Upper lobe of left lung (tissue), 6 donors: Measurements from ENCODE around the gene LNX1. TPM values are rescaled to one million over a fixed set of nuclear protein-coding genes. Genes with fewer than 3 reads are reported as not detected.

Experiments used
- ATAC-seq, 2 donors: fragments of 200-7000 bp; cut with Tn5 transposase; one replicate each; pipeline ENCODE4 v1.9.1; 2022; ENCODE audit warnings: mild to moderate bottlenecking in 2 of 2, moderate library complexity in 2 of 2; ENCODE audit not compliant: low FRiP score in 2 of 2
- DNase-seq, 2 donors: peaks; one replicate each; pipeline ENCODE4 v3.0.0-alpha.2; 2019 to 2020
- H3K27ac ChIP-seq, 4 donors: fragments of 200-600 bp; sonication (generic); one replicate each; pipeline ENCODE4 v1.5.1; 2016 to 2019
- H3K27me3 ChIP-seq, 4 donors: fragments of 200-600 bp; sonication (generic); one replicate each; pipeline ENCODE4 v1.5.1; 2017 to 2019
- H3K36me3 ChIP-seq, 4 donors: fragments of 200-600 bp; sonication (generic); one replicate each; pipeline ENCODE4 v1.5.1; 2016 to 2019
- H3K4me1 ChIP-seq, 4 donors: fragments of 200-600 bp; sonication (generic); one replicate each; pipeline ENCODE4 v1.5.1; 2018 to 2019
- H3K4me3 ChIP-seq, 4 donors: fragments of 200-600 bp; sonication (generic); one replicate each; pipeline ENCODE4 v1.5.1; 2017 to 2019; ENCODE audit warnings: mild to moderate bottlenecking in 2 of 4, moderate library complexity in 1 of 4
- H3K9me3 ChIP-seq, 4 donors: fragments of 200-600 bp; sonication (generic); one replicate each; pipeline ENCODE4 v1.5.1; 2018 to 2019
- CTCF ChIP-seq, 6 experiments: fragments of 450-650 bp in 4 of 6; fragments of 200-600 bp in 2 of 6; sonication (generic) in 2 of 6; IDR thresholded peaks; one replicate each; pipeline ENCODE4 v1.5.1; 2016 to 2019; ENCODE audit warnings: antibody characterized with exemption in 6 of 6
- EP300 ChIP-seq, 4 donors: sonication (generic); formaldehyde crosslinking; IDR thresholded peaks; one replicate each; pipeline ENCODE4 v1.5.1; 2017; ENCODE audit warnings: antibody characterized with exemption in 4 of 4, control low read depth in 2 of 4
- POLR2A ChIP-seq, 4 donors: fragments of 450-650 bp; IDR thresholded peaks; one replicate each; pipeline ENCODE4 v1.5.1; 2016 to 2017; ENCODE audit warnings: antibody characterized with exemption in 4 of 4, mild to moderate bottlenecking in 2 of 4
- POLR2AphosphoS5 ChIP-seq, 2 donors: sonication (generic); formaldehyde crosslinking; IDR thresholded peaks; one replicate each; pipeline ENCODE4 v1.5.1; 2017; ENCODE audit warnings: antibody characterized with exemption in 2 of 2
- WGBS, 2 donors: methylation state at CpG; one replicate each; pipeline ENCODE4 v1.1.5; 2017 to 2018; 5-methylcytosine and 5-hydroxymethylcytosine counted together
- total RNA-seq, 6 donors: library from RNA; depleted of rRNA in 4 of 6; stranded (reverse); fragments of >200 nt in 4 of 6; gene quantifications; one replicate each; pipeline versions ENCODE4 v1.1.0 to v1.2.1, GENCODE V29; 2016 to 2021
- donor health status: DM: no; HTN: no; CAD: no; lungs with moderate emphysema.
- donor health status: DM: no; HTN: yes; CAD: no; lungs with severe emphysema.

LNX1 gene
- total RNA-seq, 6 donors from 2014 or later = 2.7 to 7.3 (median 4.3) TPM

GRCh38 chr4:53535567-53535966, 55.7 kb downstream of the LNX1 start:
- ATAC-seq (no peak), DNase-seq (no peak)
- Histone ChIP-seq H3K4me3 (no peak overlapping the region), H3K36me3 (no peaks in the 10 kb centered on the region), H3K27me3 (no peaks in the 10 kb centered on the region), H3K4me1 (peaks cover 8 to 13% (median 9%) of the 10 kb centered on the region in 4 donors), H3K27ac (no peak overlapping the region), H3K9me3 (no peaks in the 10 kb centered on the region)
- WGBS, 2 donors = 71 to 72% methylated on average over 3 of the region's 3 CpGs
- no peak for TF ChIP-seq POLR2AphosphoS5 (IDR thresholded peaks at IDR 0.05)
- TF ChIP-seq CTCF (IDR thresholded peaks at IDR 0.05) = no peak
- no peak for TF ChIP-seq POLR2A (IDR thresholded peaks at IDR 0.05)
- TF ChIP-seq EP300 (IDR thresholded peaks at IDR 0.05) = no peak

- H3K4me1 ChIP-seq = peaks cover 8 to 13% (median 9%) of the 10 kb centered on the region in 4 donors
- ATAC-seq (no peak), DNase-seq (no peak)
- no peak for TF ChIP-seq CTCF (IDR thresholded peaks at IDR 0.05)
- 78 to 83% methylated on average over 2 of the region's 2 CpGs for WGBS, 2 donors
- no peaks in the 10 kb centered on the region for H3K36me3 ChIP-seq
- H3K4me3 ChIP-seq = no peak overlapping the region
- no peaks in the 10 kb centered on the region for H3K9me3 ChIP-seq
- H3K27ac ChIP-seq = no peak overlapping the region
- H3K27me3 ChIP-seq = no peaks in the 10 kb centered on the region
Measured at GRCh38 chr4:53534684-53535083, 56.6 kb downstream of the LNX1 start.

GRCh38 chr4:53532521-53532920, 58.8 kb downstream of the LNX1 start:
- Histone ChIP-seq H3K36me3 (no peaks in the 10 kb centered on the region), H3K4me1 (peaks cover 8 to 13% (median 9%) of the 10 kb centered on the region in 4 donors), H3K27me3 (no peaks in the 10 kb centered on the region), H3K9me3 (no peaks in the 10 kb centered on the region), H3K27ac (no peak overlapping the region), H3K4me3 (no peak overlapping the region)
- no peak for TF ChIP-seq POLR2AphosphoS5 (IDR thresholded peaks at IDR 0.05)
- no peak for TF ChIP-seq POLR2A (IDR thresholded peaks at IDR 0.05)
- no peak for TF ChIP-seq CTCF (IDR thresholded peaks at IDR 0.05)
- no peak for TF ChIP-seq EP300 (IDR thresholded peaks at IDR 0.05)
- ATAC-seq (no peak), DNase-seq (no peak)
- 73% methylated on average over 1 of the region's 1 CpG; no CpG with 5 or more reads in 1 of the 2 donors for WGBS, 2 donors

GRCh38 chr4:53531585-53532224, 59.6 kb downstream of the LNX1 start:
- 69 to 74% methylated on average over 5 of the region's 5 CpGs for WGBS, 2 donors
- Histone ChIP-seq H3K4me3 (no peak overlapping the region), H3K4me1 (peaks cover under 1 to 9% (median 8%) of the 10 kb centered on the region in 4 donors), H3K36me3 (no peaks in the 10 kb centered on the region), H3K9me3 (no peaks in the 10 kb centered on the region), H3K27me3 (no peaks in the 10 kb centered on the region), H3K27ac (no peak overlapping the region)
- TF ChIP-seq EP300 (IDR thresholded peaks at IDR 0.05) (no peak), CTCF (IDR thresholded peaks at IDR 0.05) (no peak), POLR2A (IDR thresholded peaks at IDR 0.05) (no peak), POLR2AphosphoS5 (IDR thresholded peaks at IDR 0.05) (no peak)
- no peak for ATAC-seq
- DNase-seq = no peak

- DNase-seq = no peak
- Histone ChIP-seq H3K36me3 (no peaks in the 10 kb centered on the region), H3K27me3 (no peaks in the 10 kb centered on the region), H3K9me3 (no peaks in the 10 kb centered on the region), H3K27ac (no peak overlapping the region), H3K4me3 (no peak overlapping the region), H3K4me1 (peaks cover 0 to 9% (median 8%) of the 10 kb centered on the region in 4 donors)
- TF ChIP-seq CTCF (IDR thresholded peaks at IDR 0.05) (no peak), POLR2A (IDR thresholded peaks at IDR 0.05) (no peak), POLR2AphosphoS5 (IDR thresholded peaks at IDR 0.05) (no peak), EP300 (IDR thresholded peaks at IDR 0.05) (no peak)
- no peak for ATAC-seq
- 80 to 84% methylated on average over 3 of the region's 3 CpGs for WGBS, 2 donors
Measured at GRCh38 chr4:53529025-53529424, 62.3 kb downstream of the LNX1 start.
